ENCODE data around the gene ISY1.
"Not testable (repeated sequence)": the region's sequence is repeated elsewhere in the genome, so short reads cannot be mapped to it uniquely, and the experiment has no call there.

Gene ISY1

GRCh38 chr3:129120254-129121004 is 40.4 kb downstream of the ISY1 start:
- peak; percentile 84 to 87 for DNase-seq

GRCh38 chr3:129119365-129120100 is 41.3 kb downstream of the ISY1 start:
- DNase-seq = no peak

GRCh38 chr3:129118745-129119144 is 42.1 kb downstream of the ISY1 start:
- DNase-seq = peak; percentile 28 to 39

- no peak for DNase-seq
These were observed 43.7 kb downstream of the ISY1 start for GRCh38 chr3:129117134-129117533.

- DNase-seq = no peak
These were observed 44.3 kb downstream of the ISY1 start for GRCh38 chr3:129116482-129116946.

- DNase-seq = no peak
These were observed 46.4 kb downstream of the ISY1 start for GRCh38 chr3:129114455-129114854.

- DNase-seq = no peak
These were observed 48.4 kb downstream of the ISY1 start for GRCh38 chr3:129112308-129113052.

- DNase-seq = not testable (repeated sequence)
These were observed 49.6 kb downstream of the ISY1 start for GRCh38 chr3:129111076-129111780.

- DNase-seq = no peak
These were observed 53.1 kb downstream of the ISY1 start for GRCh38 chr3:129107793-129108192.

- DNase-seq = no peak
These were observed 53.8 kb downstream of the ISY1 start for GRCh38 chr3:129106866-129107565.

GRCh38 chr3:129106320-129106719 is 54.5 kb downstream of the ISY1 start:
- DNase-seq = no peak

- no peak for DNase-seq
These were observed 55.0 kb downstream of the ISY1 start for GRCh38 chr3:129105862-129106261.

- no peak for DNase-seq
These were observed 56.3 kb downstream of the ISY1 start for GRCh38 chr3:129104498-129105079.

- no peak for DNase-seq
These were observed 56.8 kb downstream of the ISY1 start for GRCh38 chr3:129104051-129104450.

- no peak for DNase-seq
These were observed 57.6 kb downstream of the ISY1 start for GRCh38 chr3:129103296-129103695.

- DNase-seq = no peak
These were observed 59.3 kb downstream of the ISY1 start for GRCh38 chr3:129101370-129102138.

GRCh38 chr3:129100274-129100673 is 60.6 kb downstream of the ISY1 start:
- DNase-seq = no peak

- DNase-seq = no peak
These were observed 65.6 kb downstream of the ISY1 start for GRCh38 chr3:129095285-129095684.

GRCh38 chr3:129088312-129088711 is 72.6 kb downstream of the ISY1 start:
- DNase-seq = not testable (repeated sequence)

- DNase-seq = peak in 1 of 2 experiments; percentile 19
These were observed 73.0 kb downstream of the ISY1 start for GRCh38 chr3:129087904-129088303.

- no peak for DNase-seq
These were observed 73.6 kb downstream of the ISY1 start for GRCh38 chr3:129087138-129087702.

Data from activated CD4-positive, alpha-beta T cell treated with anti-CD3 and anti-CD28 coated beads, Interleukin-2, amount 50 U/mL, for 4 hours (primary cell).